ENCODE measurements around the gene GNA14.

Gene GNA14

GRCh38 chr9:77597057-77597456 is 51.1 kb downstream of the GNA14 start:
- Histone ChIP-seq H3K9me3 (ENCODE audit: insufficient read depth, low read length) (no peaks in the 10 kb centered on the region), H3K36me3 (ENCODE audit: insufficient read depth, insufficient read length, low read length) (no peaks in the 10 kb centered on the region), H3K4me1 (ENCODE audit: insufficient read depth, insufficient read length) (no peaks in the 10 kb centered on the region), H3K9ac (ENCODE audit: insufficient read length, low read depth) (no peak overlapping the region), H3K27me3 (ENCODE audit: insufficient read depth, insufficient read length) (no peaks in the 10 kb centered on the region), H3K4me3 (ENCODE audit: insufficient read length, low read depth) (no peak overlapping the region)
- TF ChIP-seq YY1 (IDR thresholded peaks at IDR 0.05; ENCODE audit: insufficient read depth, insufficient read length): no peak
- no peak for TF ChIP-seq SUZ12 (IDR thresholded peaks at IDR 0.05; ENCODE audit: extremely low read depth, insufficient read depth, insufficient read length)
- no peak for TF ChIP-seq ZNF274 (IDR thresholded peaks at IDR 0.05; ENCODE audit: low read depth, low read length)
- no peak for DNase-seq (ENCODE audit: low read depth, low spot score)

- Histone ChIP-seq H3K9ac (ENCODE audit: insufficient read length, low read depth) (no peak overlapping the region), H3K36me3 (ENCODE audit: insufficient read depth, insufficient read length, low read length) (no peaks in the 10 kb centered on the region), H3K27me3 (ENCODE audit: insufficient read depth, insufficient read length) (no peaks in the 10 kb centered on the region), H3K4me3 (ENCODE audit: insufficient read length, low read depth) (no peak overlapping the region), H3K9me3 (ENCODE audit: insufficient read depth, low read length) (no peaks in the 10 kb centered on the region), H3K4me1 (ENCODE audit: insufficient read depth, insufficient read length) (no peaks in the 10 kb centered on the region)
- TF ChIP-seq ZNF274 (IDR thresholded peaks at IDR 0.05; ENCODE audit: low read depth, low read length): no peak
- no peak for TF ChIP-seq YY1 (IDR thresholded peaks at IDR 0.05; ENCODE audit: insufficient read depth, insufficient read length)
- TF ChIP-seq SUZ12 (IDR thresholded peaks at IDR 0.05; ENCODE audit: extremely low read depth, insufficient read depth, insufficient read length): no peak
- DNase-seq (ENCODE audit: low read depth, low spot score): no peak
Measured at GRCh38 chr9:77595426-77596095, 52.6 kb downstream of the GNA14 start.

GRCh38 chr9:77594963-77595362 is 53.2 kb downstream of the GNA14 start:
- Histone ChIP-seq H3K27me3 (ENCODE audit: insufficient read depth, insufficient read length) (no peaks in the 10 kb centered on the region), H3K4me3 (ENCODE audit: insufficient read length, low read depth) (no peak overlapping the region), H3K9me3 (ENCODE audit: insufficient read depth, low read length) (no peaks in the 10 kb centered on the region), H3K9ac (ENCODE audit: insufficient read length, low read depth) (no peak overlapping the region), H3K4me1 (ENCODE audit: insufficient read depth, insufficient read length) (no peaks in the 10 kb centered on the region), H3K36me3 (ENCODE audit: insufficient read depth, insufficient read length, low read length) (no peaks in the 10 kb centered on the region)
- no peak for TF ChIP-seq SUZ12 (IDR thresholded peaks at IDR 0.05; ENCODE audit: extremely low read depth, insufficient read depth, insufficient read length)
- TF ChIP-seq ZNF274 (IDR thresholded peaks at IDR 0.05; ENCODE audit: low read depth, low read length): no peak
- TF ChIP-seq YY1 (IDR thresholded peaks at IDR 0.05; ENCODE audit: insufficient read depth, insufficient read length): no peak
- DNase-seq (ENCODE audit: low read depth, low spot score): no peak

- TF ChIP-seq YY1 (IDR thresholded peaks at IDR 0.05; ENCODE audit: insufficient read depth, insufficient read length): no peak
- no peak for TF ChIP-seq ZNF274 (IDR thresholded peaks at IDR 0.05; ENCODE audit: low read depth, low read length)
- no peak for TF ChIP-seq SUZ12 (IDR thresholded peaks at IDR 0.05; ENCODE audit: extremely low read depth, insufficient read depth, insufficient read length)
Measured at GRCh38 chr9:77593528-77593927, 54.6 kb downstream of the GNA14 start.

GRCh38 chr9:77592476-77592875 is 55.6 kb downstream of the GNA14 start:
- H3K4me1 ChIP-seq (ENCODE audit: insufficient read depth, insufficient read length): peaks cover 3% of the 10 kb centered on the region
- TF ChIP-seq SUZ12 (IDR thresholded peaks at IDR 0.05; ENCODE audit: extremely low read depth, insufficient read depth, insufficient read length): no peak
- no peaks in the 10 kb centered on the region for H3K9me3 ChIP-seq (ENCODE audit: insufficient read depth, low read length)
- no peak for DNase-seq (ENCODE audit: low read depth, low spot score)
- no peaks in the 10 kb centered on the region for H3K36me3 ChIP-seq (ENCODE audit: insufficient read depth, insufficient read length, low read length)
- H3K27me3 ChIP-seq (ENCODE audit: insufficient read depth, insufficient read length): no peaks in the 10 kb centered on the region
- no peak overlapping the region for H3K9ac ChIP-seq (ENCODE audit: insufficient read length, low read depth)
- no peak overlapping the region for H3K4me3 ChIP-seq (ENCODE audit: insufficient read length, low read depth)

More at GRCh38 chr9:77593528-77593927, 54.6 kb downstream of the GNA14 start:
- Histone ChIP-seq H3K36me3 (ENCODE audit: insufficient read depth, insufficient read length, low read length) (no peaks in the 10 kb centered on the region), H3K9me3 (ENCODE audit: insufficient read depth, low read length) (no peaks in the 10 kb centered on the region), H3K9ac (ENCODE audit: insufficient read length, low read depth) (no peak overlapping the region), H3K4me1 (ENCODE audit: insufficient read depth, insufficient read length) (peaks cover 3% of the 10 kb centered on the region), H3K27me3 (ENCODE audit: insufficient read depth, insufficient read length) (no peaks in the 10 kb centered on the region), H3K4me3 (ENCODE audit: insufficient read length, low read depth) (no peak overlapping the region)
- no peak for DNase-seq (ENCODE audit: low read depth, low spot score)

GRCh38 chr9:77589046-77589795 is 58.9 kb downstream of the GNA14 start:
- no peak for DNase-seq (ENCODE audit: low read depth, low spot score)
- no peak for TF ChIP-seq SUZ12 (IDR thresholded peaks at IDR 0.05; ENCODE audit: extremely low read depth, insufficient read depth, insufficient read length)
- no peak for TF ChIP-seq YY1 (IDR thresholded peaks at IDR 0.05; ENCODE audit: insufficient read depth, insufficient read length)
- no peak for TF ChIP-seq ZNF274 (IDR thresholded peaks at IDR 0.05; ENCODE audit: low read depth, low read length)
- Histone ChIP-seq H3K36me3 (ENCODE audit: insufficient read depth, insufficient read length, low read length) (no peaks in the 10 kb centered on the region), H3K27me3 (ENCODE audit: insufficient read depth, insufficient read length) (no peaks in the 10 kb centered on the region), H3K9me3 (ENCODE audit: insufficient read depth, low read length) (no peaks in the 10 kb centered on the region), H3K9ac (ENCODE audit: insufficient read length, low read depth) (no peak overlapping the region), H3K4me3 (ENCODE audit: insufficient read length, low read depth) (no peak overlapping the region), H3K4me1 (ENCODE audit: insufficient read depth, insufficient read length) (peaks cover 3% of the 10 kb centered on the region)

GRCh38 chr9:77588271-77588937 is 59.7 kb downstream of the GNA14 start:
- TF ChIP-seq YY1 (IDR thresholded peaks at IDR 0.05; ENCODE audit: insufficient read depth, insufficient read length) (no peak), SUZ12 (IDR thresholded peaks at IDR 0.05; ENCODE audit: extremely low read depth, insufficient read depth, insufficient read length) (no peak), ZNF274 (IDR thresholded peaks at IDR 0.05; ENCODE audit: low read depth, low read length) (no peak)
- Histone ChIP-seq H3K9ac (ENCODE audit: insufficient read length, low read depth) (no peak overlapping the region), H3K4me3 (ENCODE audit: insufficient read length, low read depth) (no peak overlapping the region), H3K36me3 (ENCODE audit: insufficient read depth, insufficient read length, low read length) (no peaks in the 10 kb centered on the region), H3K4me1 (ENCODE audit: insufficient read depth, insufficient read length) (peaks cover 3% of the 10 kb centered on the region), H3K9me3 (ENCODE audit: insufficient read depth, low read length) (no peaks in the 10 kb centered on the region), H3K27me3 (ENCODE audit: insufficient read depth, insufficient read length) (no peaks in the 10 kb centered on the region)
- peak; percentile 30 for DNase-seq (ENCODE audit: low read depth, low spot score)
